Upper lobe of left lung (tissue), 4 donors: ENCODE data around the gene ABLIM2.

ENCODE experiments used
- CTCF ChIP-seq, 6 experiments: fragments of 450-650 bp in 4 of 6; fragments of 200-600 bp in 2 of 6; sonication (generic) in 2 of 6; IDR thresholded peaks; one replicate each; pipeline ENCODE4 v1.5.1; 2016 to 2019; ENCODE audit warnings: antibody characterized with exemption in 6 of 6
- POLR2A ChIP-seq, 4 donors: fragments of 450-650 bp; IDR thresholded peaks; one replicate each; pipeline ENCODE4 v1.5.1; 2016 to 2017; ENCODE audit warnings: antibody characterized with exemption in 4 of 4, mild to moderate bottlenecking in 2 of 4
- POLR2AphosphoS5 ChIP-seq, 2 donors: sonication (generic); formaldehyde crosslinking; IDR thresholded peaks; one replicate each; pipeline ENCODE4 v1.5.1; 2017; ENCODE audit warnings: antibody characterized with exemption in 2 of 2

- no peak for TF ChIP-seq POLR2A (IDR thresholded peaks at IDR 0.05)
- TF ChIP-seq CTCF (IDR thresholded peaks at IDR 0.05) = no peak
- no peak for TF ChIP-seq POLR2AphosphoS5 (IDR thresholded peaks at IDR 0.05)
Observed at GRCh38 chr4:7967063-7967440, 191.6 kb downstream of the ABLIM2 start.
